ENCODE measurements around the gene SLC4A7.
"Not testable (repeated sequence)": the region's sequence is repeated elsewhere in the genome, so short reads cannot be mapped to it uniquely, and the experiment has no call there.

The SLC4A7 gene

GRCh38 chr3:27357665-27358258 is 126.4 kb downstream of the SLC4A7 start:
- peak; percentile 66 for DNase-seq

GRCh38 chr3:27356976-27357375 is 127.2 kb downstream of the SLC4A7 start:
- no peak for DNase-seq

GRCh38 chr3:27354588-27355203 is 129.5 kb downstream of the SLC4A7 start:
- DNase-seq = no peak

- no peak for DNase-seq
These were observed 130.0 kb downstream of the SLC4A7 start for GRCh38 chr3:27354161-27354560.

GRCh38 chr3:27353221-27353620 is 131.0 kb downstream of the SLC4A7 start:
- no peak for DNase-seq

- no peak for DNase-seq
These were observed 132.1 kb downstream of the SLC4A7 start for GRCh38 chr3:27352047-27352446.

GRCh38 chr3:27349832-27350231 is 134.4 kb downstream of the SLC4A7 start:
- DNase-seq = no peak

GRCh38 chr3:27345959-27346865 is 138.0 kb downstream of the SLC4A7 start:
- DNase-seq = no peak

GRCh38 chr3:27345493-27345892 is 138.7 kb downstream of the SLC4A7 start:
- no peak for DNase-seq

- no peak for DNase-seq
These were observed 139.1 kb downstream of the SLC4A7 start for GRCh38 chr3:27345045-27345444.

GRCh38 chr3:27344192-27344591 is 140.0 kb downstream of the SLC4A7 start:
- no peak for DNase-seq

GRCh38 chr3:27342267-27342666 is 141.9 kb downstream of the SLC4A7 start:
- no peak for DNase-seq

GRCh38 chr3:27340534-27340933 is 143.7 kb downstream of the SLC4A7 start:
- DNase-seq = no peak

GRCh38 chr3:27335571-27335970 is 148.6 kb downstream of the SLC4A7 start:
- no peak for DNase-seq

GRCh38 chr3:27333843-27334242 is 150.3 kb downstream of the SLC4A7 start:
- no peak for DNase-seq

- not testable (repeated sequence) for DNase-seq
These were observed 155.0 kb downstream of the SLC4A7 start for GRCh38 chr3:27328982-27329762.

- no peak for DNase-seq
These were observed 157.3 kb downstream of the SLC4A7 start for GRCh38 chr3:27326629-27327545.

- no peak for DNase-seq
These were observed 158.0 kb downstream of the SLC4A7 start for GRCh38 chr3:27326202-27326601.

- no peak for DNase-seq
These were observed 158.8 kb downstream of the SLC4A7 start for GRCh38 chr3:27325419-27325818.

- DNase-seq = no peak
These were observed 159.5 kb downstream of the SLC4A7 start for GRCh38 chr3:27324686-27325085.

GRCh38 chr3:27323087-27323570 is 161.1 kb downstream of the SLC4A7 start:
- DNase-seq = no peak
